HG03064 (cell line): ENCODE results near the gene SIGLEC5.

Experiments
- ATAC-seq: cut with Tn5 transposase; IDR thresholded peaks from one replicate; pipeline ENCODE4 v1.9.1; 2021; ENCODE audit warnings: low read depth; ENCODE audit not compliant: unreplicated experiment

The SIGLEC5 gene

DNA sequence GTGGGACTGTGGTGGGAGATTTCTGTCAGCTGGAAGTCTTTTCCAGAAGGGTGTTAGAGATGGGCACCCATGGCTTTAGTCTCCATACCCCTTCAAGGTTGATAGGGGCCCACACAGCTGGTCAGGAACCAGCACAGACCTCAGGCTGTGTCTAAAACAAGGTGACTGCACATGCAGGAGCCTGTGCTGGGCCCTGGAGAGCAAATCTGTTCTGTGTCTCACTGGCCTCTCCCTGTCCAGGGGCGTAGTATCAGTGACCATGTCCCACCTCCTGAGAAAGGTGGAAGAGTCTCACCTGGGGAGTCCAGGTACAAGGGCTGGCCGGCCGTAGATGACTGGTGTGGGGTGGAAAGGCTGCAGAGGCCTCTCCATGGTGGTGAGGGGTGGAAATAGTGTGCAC lies 39.8 kb downstream of the SIGLEC5 start:
- no peak for ATAC-seq

DNA sequence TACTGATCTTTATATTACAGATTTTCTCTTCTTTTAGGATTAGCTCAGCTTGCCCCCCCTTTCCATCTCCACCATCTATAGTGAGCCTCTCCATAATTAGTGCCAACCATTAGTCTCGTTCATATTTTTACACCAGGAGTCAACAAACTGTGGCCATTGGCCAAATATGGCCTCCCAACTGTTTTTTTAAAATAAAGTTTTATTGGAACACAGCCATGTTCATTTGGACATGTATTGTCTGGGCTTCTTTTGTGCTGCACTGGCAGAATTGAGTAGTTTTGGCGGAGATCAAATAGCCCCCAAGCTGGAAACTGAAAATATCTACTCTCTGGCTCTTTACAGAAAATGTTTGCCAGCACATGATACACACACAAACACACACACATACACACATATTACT lies 40.7 kb downstream of the SIGLEC5 start:
- ATAC-seq = no peak

DNA sequence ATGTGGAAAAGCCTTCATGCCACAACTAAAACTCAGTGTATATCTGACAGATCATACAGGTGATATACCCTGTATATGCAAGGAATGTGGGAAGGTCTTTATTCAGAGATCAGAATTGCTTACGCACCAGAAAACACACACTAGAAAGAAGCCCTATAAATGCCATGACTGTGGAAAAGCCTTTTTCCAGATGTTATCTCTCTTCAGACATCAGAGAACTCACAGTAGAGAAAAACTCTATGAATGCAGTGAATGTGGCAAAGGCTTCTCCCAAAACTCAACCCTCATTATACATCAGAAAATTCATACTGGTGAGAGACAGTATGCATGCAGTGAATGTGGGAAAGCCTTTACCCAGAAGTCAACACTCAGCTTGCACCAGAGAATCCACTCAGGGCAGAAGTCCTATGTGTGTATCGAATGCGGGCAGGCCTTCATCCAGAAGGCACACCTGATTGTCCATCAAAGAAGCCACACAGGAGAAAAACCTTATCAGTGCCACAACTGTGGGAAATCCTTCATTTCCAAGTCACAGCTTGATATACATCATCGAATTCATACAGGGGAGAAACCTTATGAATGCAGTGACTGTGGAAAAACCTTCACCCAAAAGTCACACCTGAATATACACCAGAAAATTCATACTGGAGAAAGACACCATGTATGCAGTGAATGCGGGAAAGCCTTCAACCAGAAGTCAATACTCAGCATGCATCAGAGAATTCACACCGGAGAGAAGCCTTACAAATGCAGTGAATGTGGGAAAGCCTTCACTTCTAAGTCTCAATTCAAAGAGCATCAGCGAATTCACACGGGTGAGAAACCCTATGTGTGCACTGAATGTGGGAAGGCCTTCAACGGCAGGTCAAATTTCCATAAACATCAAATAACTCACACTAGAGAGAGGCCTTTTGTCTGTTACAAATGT lies 42.7 kb downstream of the SIGLEC5 start:
- ATAC-seq = no peak

DNA sequence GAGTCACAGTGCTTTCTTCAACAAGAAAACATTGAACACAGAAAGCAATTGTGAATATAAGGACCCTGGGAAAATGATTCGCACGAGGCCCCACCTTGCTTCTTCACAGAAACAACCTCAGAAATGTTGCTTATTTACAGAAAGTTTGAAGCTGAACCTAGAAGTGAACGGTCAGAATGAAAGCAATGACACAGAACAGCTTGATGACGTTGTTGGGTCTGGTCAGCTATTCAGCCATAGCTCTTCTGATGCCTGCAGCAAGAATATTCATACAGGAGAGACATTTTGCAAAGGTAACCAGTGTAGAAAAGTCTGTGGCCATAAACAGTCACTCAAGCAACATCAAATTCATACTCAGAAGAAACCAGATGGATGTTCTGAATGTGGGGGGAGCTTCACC lies 43.4 kb downstream of the SIGLEC5 start:
- no peak for ATAC-seq

DNA sequence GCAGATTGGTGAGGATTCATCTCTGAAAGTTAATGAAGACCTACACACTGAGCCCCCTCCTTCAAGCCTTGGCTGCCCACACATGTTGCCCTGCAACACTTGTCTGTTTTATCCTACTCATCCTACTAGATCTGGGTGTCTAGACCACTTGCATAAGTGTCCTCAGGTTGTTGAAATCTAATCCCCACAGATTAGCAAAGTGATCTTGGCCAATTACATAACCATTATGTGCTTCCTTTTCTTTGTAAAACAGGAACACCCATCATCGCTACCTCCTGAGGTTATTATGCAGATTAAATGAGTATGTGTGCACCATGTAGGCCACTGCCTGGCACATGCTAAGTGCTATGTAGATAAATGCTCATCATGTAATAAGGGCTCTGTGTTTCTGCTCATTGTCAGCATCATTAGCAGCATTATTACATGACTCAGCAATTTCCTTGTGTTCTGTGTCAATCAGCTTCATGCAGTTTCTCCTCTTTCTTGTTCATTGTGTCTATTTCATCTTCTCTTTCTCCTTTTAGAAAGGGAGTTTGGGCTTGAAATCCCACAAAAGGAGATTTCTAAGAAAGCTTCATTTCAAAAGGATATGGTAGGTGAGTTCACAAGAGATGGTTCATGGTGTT lies 44.0 kb downstream of the SIGLEC5 start:
- no peak for ATAC-seq

DNA sequence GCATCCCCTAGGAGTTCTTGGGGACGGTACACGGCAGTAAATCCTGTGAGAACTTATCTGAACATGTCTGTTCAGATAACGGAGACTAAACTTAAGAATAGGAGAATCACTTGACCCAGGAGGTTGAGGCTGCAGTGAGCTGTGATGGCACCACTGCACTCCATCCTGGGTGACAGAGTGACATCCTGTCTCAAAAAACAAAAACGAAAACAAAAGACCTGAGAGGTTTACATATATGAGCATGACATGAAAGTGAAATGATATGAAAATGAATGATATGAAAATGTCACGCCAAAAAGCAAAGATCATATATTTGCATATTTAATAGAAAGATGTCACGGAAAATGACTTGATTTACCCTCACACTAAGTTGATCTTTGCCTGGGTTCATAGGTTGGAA lies 53.4 kb downstream of the SIGLEC5 start:
- no peak for ATAC-seq

DNA sequence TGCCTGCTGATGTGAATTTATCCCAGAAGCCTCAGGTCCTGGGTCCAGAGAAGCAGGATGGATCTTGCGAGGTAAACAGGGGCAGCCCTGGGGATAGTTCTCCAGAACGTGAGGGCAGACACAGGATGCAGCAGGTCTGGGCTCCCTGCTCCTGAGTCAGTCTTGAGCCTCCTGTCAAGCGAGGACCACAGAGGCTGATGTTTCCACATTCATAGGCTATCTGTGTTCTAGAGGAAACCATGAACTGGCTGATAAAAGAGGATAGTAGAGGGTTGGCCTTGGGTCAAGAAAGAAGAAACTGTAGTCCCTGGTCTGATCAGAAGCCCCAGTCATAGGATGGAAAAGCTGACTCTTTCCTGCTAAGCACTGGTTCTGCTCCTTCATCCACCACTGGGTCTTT lies 56.9 kb downstream of the SIGLEC5 start:
- no peak for ATAC-seq

DNA sequence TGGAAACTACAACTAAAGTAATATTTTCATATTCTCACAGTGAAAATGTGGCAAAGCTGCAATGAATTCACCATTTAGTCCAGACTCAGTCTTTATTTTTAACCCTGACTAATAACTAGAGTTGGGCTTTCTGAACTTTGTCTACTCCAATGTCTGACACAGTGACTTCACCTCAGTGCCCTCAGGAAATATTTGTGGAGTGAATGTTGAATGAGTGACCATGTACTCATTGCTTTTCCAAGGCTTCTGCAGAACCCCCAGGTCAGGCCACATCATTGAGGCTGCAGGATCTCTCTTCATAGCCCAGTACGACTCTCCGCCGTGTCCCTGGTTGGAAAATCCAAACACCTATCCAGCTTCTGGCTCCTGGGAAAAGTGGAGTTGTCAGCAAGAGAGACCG lies 57.3 kb downstream of the SIGLEC5 start:
- ATAC-seq = no peak

DNA sequence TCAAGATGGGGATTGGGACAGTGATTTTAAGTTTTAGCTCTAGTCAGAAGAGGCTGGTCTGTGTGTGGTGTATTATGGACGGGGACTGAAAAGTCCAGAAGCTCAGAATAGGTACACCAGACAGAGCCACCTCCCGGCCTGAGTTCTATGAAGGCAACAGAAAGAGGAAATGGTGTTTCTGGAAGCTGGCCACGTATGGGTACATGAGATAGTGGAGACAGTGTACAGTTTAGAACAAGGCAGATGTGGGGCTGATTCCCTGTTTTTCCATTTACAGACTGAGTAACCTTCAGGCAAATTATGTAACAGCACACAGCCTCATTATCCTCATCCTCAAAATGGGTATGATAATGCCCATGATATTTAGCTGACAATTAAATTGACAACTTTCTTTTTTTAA lies 57.8 kb downstream of the SIGLEC5 start:
- no peak for ATAC-seq

DNA sequence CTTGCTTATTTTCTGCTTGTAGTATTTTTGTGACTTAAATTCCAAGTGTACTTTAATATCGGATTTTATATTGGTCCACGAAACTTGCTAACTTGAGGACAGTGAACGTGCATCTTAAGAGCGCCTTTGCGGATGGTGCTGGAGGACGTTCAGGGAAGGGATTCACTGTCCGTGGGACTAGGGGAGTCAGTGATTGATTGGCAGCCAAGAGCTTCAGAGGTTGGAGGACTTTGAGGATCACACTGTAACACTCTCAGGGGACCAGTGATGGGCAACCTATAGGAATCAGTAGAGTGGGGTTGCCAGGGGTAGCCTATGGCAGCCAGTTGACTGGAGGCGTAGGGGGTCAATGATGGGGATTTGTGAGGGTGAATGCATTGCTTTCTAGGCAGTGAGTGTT lies 58.6 kb downstream of the SIGLEC5 start:
- no peak for ATAC-seq

DNA sequence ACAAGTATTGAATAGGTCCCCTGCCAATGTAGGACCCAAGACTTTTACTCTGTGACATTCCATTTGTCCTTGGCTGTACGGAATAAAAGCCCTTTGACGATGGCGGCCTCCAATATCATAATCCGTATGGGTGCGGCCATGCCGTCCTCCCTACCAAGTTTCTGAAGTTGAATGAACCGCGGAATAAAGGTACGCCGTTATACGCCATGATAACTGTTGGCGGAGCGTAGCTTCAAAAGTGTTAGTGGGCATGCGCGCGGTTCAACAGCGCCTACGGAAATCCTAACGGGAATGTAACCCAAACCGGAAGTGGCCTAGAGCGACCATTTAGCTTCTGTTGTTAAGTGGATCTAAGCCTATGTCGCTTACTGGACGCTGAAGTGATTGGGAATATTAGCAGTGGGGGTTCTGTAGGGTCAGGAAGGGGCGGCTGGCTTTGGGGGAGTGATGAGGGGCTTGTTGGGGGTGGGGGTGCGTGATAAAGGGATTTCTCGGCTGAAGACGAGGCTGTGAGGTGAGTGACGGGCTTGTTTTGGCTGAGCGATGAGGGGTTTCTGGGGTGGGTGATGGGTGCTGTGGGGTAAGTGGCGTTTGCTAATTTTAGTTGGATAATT lies 59.1 kb downstream of the SIGLEC5 start, which contains the start of gene ZNF175:
TSS of gene ZNF175 (plus strand) at position 322 of the 614 bp plus-strand sequence. CDS start 2,047 bp downstream, outside the sequence.
- peak; percentile 62 for ATAC-seq

DNA sequence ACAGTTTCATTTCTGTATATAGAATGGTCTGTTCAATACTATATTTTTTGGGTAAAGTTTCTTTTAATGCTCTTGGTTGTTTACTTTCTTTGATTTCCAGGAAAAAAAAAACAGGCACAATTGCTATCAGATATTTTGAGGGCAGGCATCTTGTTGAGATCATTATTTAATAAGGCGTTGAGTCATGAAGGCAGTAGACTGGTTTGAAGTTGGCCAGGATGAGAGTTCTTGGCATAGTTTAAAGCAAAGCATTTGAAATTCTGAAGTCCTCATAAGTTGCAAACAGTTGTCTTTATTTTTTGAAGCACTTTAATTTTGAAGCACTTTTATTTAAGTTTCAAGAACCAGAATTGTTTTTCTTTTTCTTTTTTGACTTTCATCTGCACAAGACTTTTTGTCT lies 61.7 kb downstream of the SIGLEC5 start:
- no peak for ATAC-seq

DNA sequence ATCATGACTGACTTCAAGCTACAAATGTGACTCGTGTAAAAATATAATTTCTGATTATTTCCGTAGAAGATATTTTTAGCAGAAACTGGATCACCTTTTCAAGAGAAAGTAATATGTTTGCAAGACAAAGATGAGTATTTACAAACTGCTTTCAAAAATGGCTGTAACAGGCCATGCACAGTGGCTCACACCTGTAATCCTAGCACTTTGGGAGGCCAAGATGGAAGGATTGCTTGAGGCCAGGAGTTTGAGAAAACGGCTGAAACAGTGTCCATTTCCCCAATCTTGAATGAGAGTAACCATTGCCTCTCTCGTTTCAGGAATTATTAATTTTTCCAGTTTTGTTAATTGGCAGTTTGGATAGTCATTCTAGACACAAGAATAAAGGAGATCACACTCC lies 62.6 kb downstream of the SIGLEC5 start:
- ATAC-seq = no peak

DNA sequence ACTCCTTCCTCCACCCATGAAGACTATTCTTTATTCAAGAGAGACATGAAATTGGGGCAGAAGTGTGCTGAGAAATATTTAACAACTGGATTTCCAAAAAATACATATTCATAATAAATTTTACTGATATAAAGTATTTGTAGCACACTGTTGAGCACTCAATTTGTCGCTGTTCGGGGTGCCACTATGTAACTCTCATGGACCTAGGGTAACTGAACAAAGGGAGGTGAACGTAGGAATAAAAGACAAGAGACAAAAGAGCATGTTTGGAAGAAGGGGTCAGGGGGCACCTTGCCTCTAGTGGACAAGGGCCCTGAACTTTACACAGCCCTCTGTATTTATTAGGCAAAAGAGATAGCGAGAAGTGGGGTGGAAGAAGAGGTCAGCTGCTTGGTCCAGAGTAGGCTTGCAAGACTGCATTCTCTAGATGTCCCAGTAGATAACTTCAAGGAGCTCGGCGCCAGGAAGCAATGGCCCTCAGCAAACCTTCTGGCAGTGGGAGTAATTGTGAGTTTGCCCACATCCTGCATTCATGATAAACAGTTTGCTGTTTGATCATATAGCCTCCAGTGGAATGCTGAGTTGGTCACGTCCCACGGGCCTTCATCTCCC lies 63.6 kb downstream of the SIGLEC5 start:
- ATAC-seq = no peak

DNA sequence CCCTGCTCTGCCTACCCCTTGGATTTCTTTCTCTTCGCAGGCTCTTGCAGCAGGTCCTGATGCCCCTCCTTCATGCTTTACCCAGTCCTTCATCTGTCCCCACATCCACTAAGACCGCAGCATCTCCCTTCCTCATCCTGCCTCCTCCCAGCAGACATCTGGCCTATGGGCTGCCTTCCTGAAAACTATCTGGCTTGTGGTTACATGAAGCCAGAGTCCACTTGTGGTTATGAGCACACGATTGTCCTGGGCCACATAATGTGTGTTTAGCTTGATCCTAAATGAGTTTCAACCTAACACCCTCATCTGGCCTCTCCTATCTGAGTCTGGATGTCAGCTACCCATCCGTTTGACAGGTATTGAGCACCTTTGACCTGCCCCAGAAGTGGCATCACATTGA lies 64.6 kb downstream of the SIGLEC5 start:
- no peak for ATAC-seq

DNA sequence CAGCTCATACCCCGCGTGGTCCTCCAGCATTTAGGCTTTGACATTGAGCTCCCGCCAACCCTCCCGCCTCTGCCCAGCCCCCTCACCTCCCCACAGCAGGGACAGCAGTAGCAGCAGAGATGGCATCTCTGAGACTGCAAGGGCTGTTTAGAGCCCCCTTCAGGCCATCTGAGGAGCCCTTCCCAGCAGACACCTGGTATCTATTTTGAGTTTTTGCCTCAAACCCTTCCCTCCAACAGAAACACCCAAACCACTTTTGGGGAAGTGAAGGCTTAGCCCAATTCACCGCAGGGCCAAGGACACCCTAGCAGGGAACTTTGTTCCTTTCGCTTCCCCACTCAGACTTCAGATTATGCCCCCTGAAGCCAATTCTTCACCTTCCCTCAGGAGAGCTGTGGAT lies 65.4 kb downstream of the SIGLEC5 start:
- no peak for ATAC-seq
